Activated naive CD4-positive, alpha-beta T cell treated with anti-CD3 and anti-CD28 coated beads, Interleukin-2, amount 50 U/mL, for 72 hours (primary cell): Measurements from ENCODE around the gene CIDEA. TPM values are rescaled to one million over a fixed set of nuclear protein-coding genes. Genes with fewer than 3 reads are reported as not detected.

ENCODE experiments used
- ATAC-seq, 2 donors: fragments of 150-1000 bp; cut with Tn5 transposase; 2 replicates each; pipeline ENCODE4 v1.10.0; 2021; ENCODE audit warnings: mild to moderate bottlenecking in 2 of 2, moderate library complexity in 2 of 2
- DNase-seq, 2 donors: peaks; one replicate each; pipeline ENCODE4 v3.0.0; 2021 to 2022; ENCODE audit warnings: low spot score in 2 of 2
- H3K27ac Mint-ChIP-seq, 2 donors: one replicate each; pipeline ENCODE4 v1.8.0; 2022; ENCODE audit warnings: mild to moderate bottlenecking in 2 of 2, mixed read lengths in 2 of 2
- H3K36me3 Mint-ChIP-seq, 2 donors: one replicate each; pipeline ENCODE4 v1.8.0; 2022; ENCODE audit warnings: mixed read lengths in 2 of 2
- H3K9me3 Mint-ChIP-seq, 2 donors: one replicate each; pipeline ENCODE4 v1.8.0; 2022; ENCODE audit warnings: mixed read lengths in 2 of 2
- total RNA-seq, 2 donors: library from RNA; stranded (reverse); gene quantifications; one replicate each; pipeline ENCODE4 v1.2.3, GENCODE V29; 2022

Gene CIDEA
- total RNA-seq, 2 donors from 2014 or later, result not detected

- DNase-seq, result no peak
- Mint-ChIP-seq H3K36me3 (no peaks in the 10 kb centered on the region), H3K9me3 (no peaks in the 10 kb centered on the region)
Observed at GRCh38 chr18:12254820-12255511, 805 bp downstream of the CIDEA start.

GRCh38 chr18:12255626-12256026 lies 1.5 kb downstream of the CIDEA start:
- no peak for DNase-seq
- H3K9me3 Mint-ChIP-seq, result no peaks in the 10 kb centered on the region
- no peak overlapping the region for H3K27ac Mint-ChIP-seq
- H3K36me3 Mint-ChIP-seq, result no peaks in the 10 kb centered on the region
- no peak for ATAC-seq

More at GRCh38 chr18:12254820-12255511, 805 bp downstream of the CIDEA start:
- no peak for ATAC-seq
- no peak overlapping the region for H3K27ac Mint-ChIP-seq

DNA sequence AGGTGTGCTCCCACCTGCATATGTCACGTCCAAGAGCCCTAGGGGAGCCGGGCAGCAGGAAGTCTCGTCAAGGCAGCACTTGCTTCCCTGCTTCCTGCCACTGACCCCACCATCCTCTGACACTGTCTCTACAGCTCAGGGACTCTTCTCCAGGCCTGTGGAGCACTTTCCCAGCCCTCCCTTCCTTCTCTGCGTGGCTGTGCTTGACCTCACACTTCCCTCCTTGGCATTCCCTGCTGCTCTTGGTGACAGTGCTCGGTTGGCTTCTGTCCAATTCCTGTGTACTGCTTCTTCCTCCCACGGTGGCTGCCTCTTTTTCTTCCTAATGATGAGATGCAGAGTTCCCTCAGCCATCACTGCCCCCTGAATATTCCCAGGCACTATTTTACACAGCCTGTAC lies 2.8 kb downstream of the CIDEA start:
- DNase-seq (no peak), ATAC-seq (no peak)
- H3K27ac Mint-ChIP-seq, result no peak overlapping the region
- H3K36me3 Mint-ChIP-seq, result no peaks in the 10 kb centered on the region
- no peaks in the 10 kb centered on the region for H3K9me3 Mint-ChIP-seq

GRCh38 chr18:12257996-12258718 lies 4.0 kb downstream of the CIDEA start:
- H3K9me3 Mint-ChIP-seq, result no peaks in the 10 kb centered on the region
- no peak overlapping the region for H3K27ac Mint-ChIP-seq
- ATAC-seq (no peak), DNase-seq (no peak)
- no peaks in the 10 kb centered on the region for H3K36me3 Mint-ChIP-seq

DNA sequence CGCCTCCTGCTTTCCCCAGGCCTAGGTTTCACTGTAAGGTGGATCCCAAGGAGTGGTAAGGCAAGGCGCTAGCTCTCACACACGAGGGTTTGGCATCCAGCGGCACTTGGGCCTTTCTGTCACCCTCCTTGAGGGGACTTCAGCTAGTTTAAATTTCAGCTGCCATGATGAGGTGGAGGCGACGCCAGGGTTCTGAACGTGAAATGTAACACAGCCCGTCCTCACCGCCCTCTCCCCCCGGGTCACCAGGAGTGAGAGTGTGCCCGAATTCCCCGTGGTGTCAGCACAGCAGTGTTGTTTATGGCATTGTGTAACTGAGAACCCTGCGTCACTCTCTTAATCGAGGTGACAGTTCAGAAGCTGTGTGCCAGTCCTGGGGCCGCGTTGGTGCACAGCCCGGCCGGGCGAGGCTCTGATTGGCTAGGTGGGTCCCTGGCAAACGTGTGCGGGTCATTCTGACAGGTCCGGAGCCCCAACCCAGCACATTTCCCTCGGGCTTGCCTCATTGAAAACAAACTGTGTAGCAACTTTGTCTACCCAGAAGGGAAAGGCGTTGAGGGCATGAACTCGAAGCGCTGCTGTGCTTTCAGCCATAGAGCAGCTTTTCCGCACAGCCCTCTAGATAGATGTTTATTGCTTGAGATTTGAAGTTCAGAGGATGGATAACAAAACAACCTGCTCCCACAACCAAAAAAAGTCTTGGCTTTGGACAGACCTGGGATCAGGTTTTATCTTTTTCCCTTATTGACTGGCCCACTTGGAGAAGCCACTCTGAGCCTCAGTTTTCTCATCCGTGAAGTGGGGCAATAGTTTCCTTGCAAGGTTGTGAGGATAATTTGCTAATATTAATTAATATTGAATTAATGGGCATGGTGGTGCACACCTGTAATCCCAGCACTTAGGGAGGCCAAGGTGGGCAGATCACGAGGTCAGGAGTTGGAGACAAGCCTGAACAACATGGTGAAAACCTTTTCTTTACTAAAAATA lies 4.9 kb downstream of the CIDEA start:
- DNase-seq, result no peak
- H3K27ac Mint-ChIP-seq, result no peak overlapping the region
- H3K9me3 Mint-ChIP-seq, result no peaks in the 10 kb centered on the region
- no peak for ATAC-seq
- no peaks in the 10 kb centered on the region for H3K36me3 Mint-ChIP-seq

DNA sequence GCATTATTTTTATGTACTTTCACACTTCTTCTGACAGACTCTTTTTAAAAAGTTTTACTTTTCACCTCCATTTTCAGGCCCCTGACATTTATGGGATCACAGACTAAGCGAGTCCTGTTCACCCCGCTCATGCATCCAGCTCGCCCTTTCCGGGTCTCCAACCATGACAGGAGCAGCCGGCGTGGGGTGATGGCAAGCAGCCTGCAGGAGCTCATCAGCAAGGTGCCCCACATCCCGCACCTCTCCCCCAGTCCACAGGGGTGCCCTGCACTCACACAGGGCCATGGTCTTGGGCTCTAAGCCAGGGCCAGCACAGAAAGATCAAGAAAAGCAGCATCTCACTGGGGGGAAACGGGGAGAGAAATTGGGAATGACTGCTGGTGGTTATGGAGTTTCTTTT lies 8.6 kb downstream of the CIDEA start:
- Mint-ChIP-seq H3K9me3 (no peaks in the 10 kb centered on the region), H3K36me3 (no peaks in the 10 kb centered on the region), H3K27ac (no peak overlapping the region)
- DNase-seq (no peak), ATAC-seq (no peak)

- DNase-seq, result no peak
- Mint-ChIP-seq H3K27ac (no peak overlapping the region), H3K36me3 (no peaks in the 10 kb centered on the region), H3K9me3 (no peaks in the 10 kb centered on the region)
- no peak for ATAC-seq
Observed at GRCh38 chr18:12264864-12265263, 10.7 kb downstream of the CIDEA start.

DNA sequence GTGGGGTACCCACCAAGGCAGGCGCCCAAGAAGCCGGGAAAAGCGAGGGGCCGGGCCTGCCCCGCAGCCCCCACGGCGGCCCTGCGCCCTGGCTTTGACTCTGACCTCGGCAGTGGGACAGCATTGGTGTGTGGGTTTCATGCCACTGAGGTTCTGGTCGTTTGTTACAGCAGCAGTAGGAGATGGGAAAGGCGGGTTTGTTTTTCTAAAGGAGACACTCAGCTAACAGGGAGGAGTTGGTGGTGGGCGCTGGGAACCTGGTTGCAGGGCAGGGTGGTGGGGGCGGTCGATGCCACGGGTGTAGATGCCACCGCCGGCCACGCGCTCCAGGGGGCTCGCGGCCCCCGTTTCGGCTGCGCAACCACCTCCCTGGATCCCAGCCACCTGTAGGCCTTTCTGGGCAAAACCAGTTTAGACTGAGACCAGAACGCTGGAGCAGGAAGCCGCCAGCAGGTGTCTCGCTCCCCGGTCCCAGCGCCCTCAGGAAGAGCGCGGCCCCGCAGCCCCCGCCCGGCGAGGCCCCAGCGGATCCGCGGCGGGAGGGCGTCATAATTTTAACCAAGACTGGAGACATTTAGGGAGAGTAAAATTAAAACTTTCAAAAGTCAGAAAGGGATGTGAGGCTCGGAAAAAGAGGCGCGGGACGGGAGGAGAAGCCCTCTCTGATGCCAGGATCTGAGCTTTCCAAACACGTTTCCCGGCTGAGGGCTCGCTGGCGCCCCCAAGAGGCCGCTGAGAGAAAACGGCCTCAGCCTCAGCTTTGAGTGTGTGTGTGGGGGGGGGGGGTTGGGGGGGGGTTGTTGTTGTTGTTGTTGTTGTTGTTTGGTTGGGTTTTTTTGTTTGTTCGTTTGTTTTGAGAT lies 17.4 kb downstream of the CIDEA start:
- DNase-seq (peak in 1 of 2 donors; percentile 72), ATAC-seq (peak; percentile 91 to 92)
- no peaks in the 10 kb centered on the region for H3K9me3 Mint-ChIP-seq
- no peaks in the 10 kb centered on the region for H3K36me3 Mint-ChIP-seq
- H3K27ac Mint-ChIP-seq, result no peak overlapping the region

DNA sequence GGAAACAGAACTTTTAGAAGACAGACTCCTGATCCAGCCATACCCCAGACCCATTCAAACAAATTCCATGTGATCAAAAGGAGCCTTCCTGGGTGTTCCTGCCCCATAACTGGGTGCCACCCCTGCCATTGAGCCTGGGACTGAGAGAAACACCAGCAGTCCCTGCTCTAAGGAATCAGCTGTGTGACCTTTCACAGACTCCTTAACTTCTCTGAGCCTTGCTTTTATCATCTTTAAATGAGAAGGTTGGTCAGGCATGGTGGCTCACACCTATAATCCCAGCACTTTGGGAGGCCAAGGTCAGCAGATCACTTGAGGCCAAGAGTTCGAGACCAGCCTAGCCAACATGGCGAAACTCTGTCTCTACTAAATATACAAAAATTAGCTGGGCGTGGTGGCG lies 20.6 kb downstream of the CIDEA start:
- Mint-ChIP-seq H3K9me3 (no peaks in the 10 kb centered on the region), H3K36me3 (no peaks in the 10 kb centered on the region), H3K27ac (no peak overlapping the region)
- ATAC-seq (no peak), DNase-seq (no peak)

- no peaks in the 10 kb centered on the region for H3K36me3 Mint-ChIP-seq
- no peaks in the 10 kb centered on the region for H3K9me3 Mint-ChIP-seq
- ATAC-seq (no peak), DNase-seq (no peak)
- no peak overlapping the region for H3K27ac Mint-ChIP-seq
Observed at GRCh38 chr18:12276736-12277554, 22.8 kb downstream of the CIDEA start.

- no peak for DNase-seq
- H3K9me3 Mint-ChIP-seq, result no peaks in the 10 kb centered on the region
Observed at GRCh38 chr18:12278215-12278671, 24.1 kb downstream of the CIDEA start.

GRCh38 chr18:12278741-12279682 lies 24.9 kb downstream of the CIDEA start:
- no peak overlapping the region for H3K27ac Mint-ChIP-seq
- no peaks in the 10 kb centered on the region for H3K36me3 Mint-ChIP-seq
- ATAC-seq, result no peak
- H3K9me3 Mint-ChIP-seq, result no peaks in the 10 kb centered on the region
- no peak for DNase-seq

More at GRCh38 chr18:12278215-12278671, 24.1 kb downstream of the CIDEA start:
- no peak for ATAC-seq
- Mint-ChIP-seq H3K27ac (no peak overlapping the region), H3K36me3 (no peaks in the 10 kb centered on the region)

DNA sequence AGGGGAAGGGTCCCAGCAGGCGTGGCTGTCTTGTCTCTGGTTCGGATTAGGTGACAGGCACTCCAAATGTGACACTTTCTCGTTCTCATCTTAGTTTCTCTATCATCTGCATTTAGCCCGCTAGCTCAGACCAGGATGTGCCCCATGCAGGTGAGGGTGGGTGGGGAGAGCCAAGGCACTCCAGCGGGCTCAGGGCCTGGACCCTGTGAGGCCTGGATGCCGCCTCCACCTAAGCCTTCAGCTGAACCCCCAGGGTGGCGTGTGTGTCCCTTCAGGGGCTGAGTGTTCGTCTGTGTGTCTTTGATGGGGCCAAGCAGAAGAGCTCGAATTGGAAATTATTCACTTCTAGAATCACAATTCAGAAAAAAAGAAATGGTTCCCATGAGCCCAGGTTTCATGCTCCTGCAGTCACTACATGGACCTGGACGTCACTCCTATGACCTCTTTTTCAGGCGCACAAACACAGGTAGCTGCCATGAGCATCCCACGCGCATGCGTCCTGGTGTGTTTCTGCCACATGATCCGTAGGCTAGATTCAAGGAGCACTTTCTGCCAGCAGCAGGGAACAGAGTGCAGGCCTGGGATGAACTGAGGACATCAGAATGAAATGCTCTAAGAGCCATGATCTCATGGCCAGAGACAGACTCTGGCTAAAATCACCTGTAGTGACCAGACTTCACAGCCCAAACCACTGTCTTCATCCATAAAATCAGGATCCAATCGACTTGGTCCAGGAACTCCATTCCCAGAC lies 25.8 kb downstream of the CIDEA start:
- ATAC-seq (no peak), DNase-seq (no peak)
- H3K36me3 Mint-ChIP-seq, result no peaks in the 10 kb centered on the region
- no peak overlapping the region for H3K27ac Mint-ChIP-seq
- no peaks in the 10 kb centered on the region for H3K9me3 Mint-ChIP-seq

- ATAC-seq (no peak), DNase-seq (no peak)
- Mint-ChIP-seq H3K36me3 (no peaks in the 10 kb centered on the region), H3K9me3 (no peaks in the 10 kb centered on the region), H3K27ac (no peak overlapping the region)
Observed at GRCh38 chr18:12281861-12282260, 27.7 kb downstream of the CIDEA start.
